NB4 (cell line): ENCODE results near the gene TSHZ2.

ENCODE experiments used
- CTCF ChIP-seq: IDR thresholded peaks from one replicate; pipeline ENCODE4 v1.5.1; 2012; ENCODE audit warnings: low read depth, low read length
- POLR2A ChIP-seq: IDR thresholded peaks from 2 replicates; pipeline ENCODE4 v1.6.1; 2011; ENCODE audit warnings: mild to moderate bottlenecking; ENCODE audit not compliant: insufficient read length; ENCODE audit errors: extremely low read depth

- no peak for TF ChIP-seq POLR2A
- no peak for TF ChIP-seq CTCF
Observed at GRCh38 chr20:53084408-53084997, 112.3 kb downstream of the TSHZ2 start.
